HG03558 (cell line): ENCODE results near the gene CDC14B.

Source experiments
- ATAC-seq: cut with Tn5 transposase; IDR thresholded peaks from one replicate; pipeline ENCODE4 v1.9.1; 2021; ENCODE audit warnings: moderate number of reproducible peaks; ENCODE audit not compliant: unreplicated experiment; ENCODE audit errors: extremely low read depth

The CDC14B gene

GRCh38 chr9:96459268-96460007 lies 160.2 kb downstream of the CDC14B start:
- no peak for ATAC-seq

GRCh38 chr9:96458226-96458625 lies 161.4 kb downstream of the CDC14B start:
- no peak for ATAC-seq

GRCh38 chr9:96457266-96457665 lies 162.4 kb downstream of the CDC14B start:
- ATAC-seq: no peak

- ATAC-seq: no peak
Observed at GRCh38 chr9:96453625-96454024, 166.0 kb downstream of the CDC14B start.

- ATAC-seq: no peak
Observed at GRCh38 chr9:96450613-96451528, 168.8 kb downstream of the CDC14B start.
